Peyer's patch (tissue), 4 donors: ENCODE measurements around the gene FGGY.

ENCODE experiments used
- POLR2A ChIP-seq, 2 donors: fragments of 450-650 bp; IDR thresholded peaks; one replicate each; pipeline ENCODE4 v1.5.1; 2017; ENCODE audit warnings: antibody characterized with exemption in 2 of 2, mild to moderate bottlenecking in 2 of 2, moderate library complexity in 2 of 2
- TF ChIP-seq, protein P1 (sequence below), 6 experiments: fragments of 450-650 bp in 4 of 6; fragments of 200-600 bp in 2 of 6; sonication (generic) in 1 of 6; IDR thresholded peaks; one replicate each; pipeline ENCODE4 v1.5.1; 2017 to 2019; ENCODE audit warnings: antibody characterized with exemption in 6 of 6, mild to moderate bottlenecking in 3 of 6, moderate library complexity in 1 of 6

DNA sequence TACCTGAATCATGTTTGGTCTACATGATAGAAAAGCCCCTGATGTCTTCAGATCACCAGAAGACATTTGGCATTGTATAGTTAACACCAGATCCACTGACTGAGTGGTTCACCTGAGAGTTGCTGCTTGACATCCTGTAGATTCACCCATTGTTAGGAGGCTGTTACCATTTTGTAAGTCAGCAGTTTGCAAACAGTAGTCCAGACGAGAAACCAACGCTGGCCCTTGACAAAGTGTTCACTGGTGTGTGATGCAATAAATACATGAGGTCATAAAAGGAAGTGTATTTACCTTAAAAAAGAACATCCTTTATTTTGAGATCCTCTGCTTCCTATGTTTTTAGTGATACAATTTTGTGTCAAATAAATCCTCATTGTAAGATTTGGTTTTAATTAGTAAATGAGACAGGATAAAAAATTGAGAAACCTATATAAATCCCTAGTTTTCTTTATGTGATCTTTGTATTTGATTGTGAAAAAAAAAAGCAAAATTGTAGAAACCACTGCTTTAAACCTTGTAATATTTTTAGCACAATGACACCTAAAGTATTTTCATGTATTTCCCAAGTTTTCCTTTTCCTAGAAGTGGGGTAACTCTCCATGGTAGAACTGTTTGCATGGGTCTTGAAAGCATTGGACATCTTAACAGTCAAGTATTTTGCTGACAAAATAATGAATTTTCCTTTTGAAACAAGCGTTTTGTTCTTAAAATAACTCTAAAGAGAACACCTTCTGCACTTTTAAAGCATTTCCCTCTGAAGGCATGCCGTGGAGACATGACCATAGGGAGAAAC lies 204.3 kb downstream of the FGGY start:
- TF ChIP-seq, protein P1, sequence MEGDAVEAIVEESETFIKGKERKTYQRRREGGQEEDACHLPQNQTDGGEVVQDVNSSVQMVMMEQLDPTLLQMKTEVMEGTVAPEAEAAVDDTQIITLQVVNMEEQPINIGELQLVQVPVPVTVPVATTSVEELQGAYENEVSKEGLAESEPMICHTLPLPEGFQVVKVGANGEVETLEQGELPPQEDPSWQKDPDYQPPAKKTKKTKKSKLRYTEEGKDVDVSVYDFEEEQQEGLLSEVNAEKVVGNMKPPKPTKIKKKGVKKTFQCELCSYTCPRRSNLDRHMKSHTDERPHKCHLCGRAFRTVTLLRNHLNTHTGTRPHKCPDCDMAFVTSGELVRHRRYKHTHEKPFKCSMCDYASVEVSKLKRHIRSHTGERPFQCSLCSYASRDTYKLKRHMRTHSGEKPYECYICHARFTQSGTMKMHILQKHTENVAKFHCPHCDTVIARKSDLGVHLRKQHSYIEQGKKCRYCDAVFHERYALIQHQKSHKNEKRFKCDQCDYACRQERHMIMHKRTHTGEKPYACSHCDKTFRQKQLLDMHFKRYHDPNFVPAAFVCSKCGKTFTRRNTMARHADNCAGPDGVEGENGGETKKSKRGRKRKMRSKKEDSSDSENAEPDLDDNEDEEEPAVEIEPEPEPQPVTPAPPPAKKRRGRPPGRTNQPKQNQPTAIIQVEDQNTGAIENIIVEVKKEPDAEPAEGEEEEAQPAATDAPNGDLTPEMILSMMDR (IDR thresholded peaks at IDR 0.05) = no peak
- no peak for TF ChIP-seq POLR2A (IDR thresholded peaks at IDR 0.05)
